Liver (tissue), 9 donors: ENCODE data around the gene PPY. TPM values are rescaled to one million over a fixed set of nuclear protein-coding genes. Genes with fewer than 3 reads are reported as not detected.

Experiments used
- DNase-seq: peaks from one replicate; pipeline ENCODE4 v3.0.0-alpha.2; 2017; ENCODE audit warnings: low spot score
- H3K27ac ChIP-seq, 2 donors: one replicate each; pipeline ENCODE4 v1.7.0; 2013; ENCODE audit warnings: inconsistent platforms in 2 of 2, low read length in 2 of 2, control low read depth in 1 of 2, low read depth in 1 of 2, mild to moderate bottlenecking in 1 of 2
- H3K27me3 ChIP-seq, 4 donors: one replicate each; pipeline versions ENCODE4 v1.6.1 to v1.7.0; 2013; ENCODE audit warnings: low read length in 3 of 4, inconsistent platforms in 1 of 4, mild to moderate bottlenecking in 1 of 4, moderate library complexity in 1 of 4; ENCODE audit not compliant: control insufficient read depth in 4 of 4, insufficient read depth in 4 of 4
- H3K36me3 ChIP-seq, 4 donors: one replicate each; pipeline versions ENCODE4 v1.6.1 to v1.7.0; 2013; ENCODE audit warnings: low read length in 3 of 4, mild to moderate bottlenecking in 3 of 4, low read depth in 1 of 4, moderate library complexity in 1 of 4; ENCODE audit not compliant: control insufficient read depth in 4 of 4, insufficient read depth in 3 of 4
- H3K4me1 ChIP-seq, 4 donors: one replicate each; pipeline versions ENCODE4 v1.6.1 to v1.7.0; 2013; ENCODE audit warnings: low read length in 3 of 4, mild to moderate bottlenecking in 3 of 4, moderate library complexity in 1 of 4; ENCODE audit not compliant: control insufficient read depth in 4 of 4, insufficient read depth in 4 of 4
- H3K4me3 ChIP-seq, 3 donors: one replicate each; pipeline versions ENCODE4 v1.6.1 to v1.7.0; 2013; ENCODE audit warnings: low read length in 3 of 3, control low read depth in 1 of 3, low read depth in 1 of 3, mild to moderate bottlenecking in 1 of 3
- H3K9ac ChIP-seq, 2 donors: one replicate each; pipeline ENCODE4 v1.7.0; 2013; ENCODE audit warnings: low read length in 2 of 2, mild to moderate bottlenecking in 2 of 2, moderate library complexity in 2 of 2, control low read depth in 1 of 2, low read depth in 1 of 2
- H3K9me3 ChIP-seq, 4 donors: one replicate each; pipeline versions ENCODE4 v1.6.1 to v1.7.0; 2013; ENCODE audit warnings: low read length in 3 of 4; ENCODE audit not compliant: control insufficient read depth in 4 of 4
- ATF3 ChIP-seq: IDR thresholded peaks from 2 replicates; pipeline ENCODE4 v1.6.1; 2016; ENCODE audit warnings: antibody characterized with exemption
- CTCF ChIP-seq: fragments of 150-350 bp; IDR thresholded peaks from 2 replicates; pipeline ENCODE4 v1.5.1; 2017; ENCODE audit warnings: improper control_type of control experiment, low read depth, low read length; ENCODE audit not compliant: missing input control
- EGR1 ChIP-seq, 2 donors: IDR thresholded peaks; 2 replicates each; pipeline ENCODE4 v1.6.1; 2016 to 2018; ENCODE audit warnings: antibody characterized with exemption in 2 of 2, low read depth in 2 of 2
- FOXA1 ChIP-seq: IDR thresholded peaks from 2 replicates; pipeline ENCODE4 v1.6.1; 2016; ENCODE audit warnings: antibody characterized with exemption
- FOXA2 ChIP-seq: IDR thresholded peaks from 2 replicates; pipeline ENCODE4 v1.6.1; 2016; ENCODE audit warnings: antibody characterized with exemption
- GABPA ChIP-seq, 2 donors: IDR thresholded peaks in 1 of 2; conservative IDR thresholded peaks in 1 of 2; 2 replicates each; pipeline ENCODE4 v1.6.1; 2016; ENCODE audit warnings: antibody characterized with exemption in 2 of 2, mild to moderate bottlenecking in 1 of 2, moderate library complexity in 1 of 2
- HNF4A ChIP-seq, 2 donors: conservative IDR thresholded peaks; 2 replicates each; pipeline ENCODE4 v1.6.1; 2016; ENCODE audit warnings: antibody characterized with exemption in 2 of 2, mild to moderate bottlenecking in 2 of 2
- HNF4G ChIP-seq: IDR thresholded peaks from 2 replicates; pipeline ENCODE4 v1.6.1; 2016; ENCODE audit warnings: antibody characterized with exemption
- JUND ChIP-seq, 2 donors: IDR thresholded peaks; 2 replicates each; pipeline ENCODE4 v1.6.1; 2016; ENCODE audit warnings: antibody characterized with exemption in 2 of 2
- NR2F2 ChIP-seq: IDR thresholded peaks from 2 replicates; pipeline ENCODE4 v1.6.1; 2016; ENCODE audit warnings: antibody characterized with exemption
- RAD21 ChIP-seq, 2 donors: IDR thresholded peaks; 2 replicates each; pipeline ENCODE4 v1.6.1; 2016; ENCODE audit warnings: antibody characterized with exemption in 2 of 2, mild to moderate bottlenecking in 2 of 2
- RXRA ChIP-seq, 2 donors: IDR thresholded peaks; 2 replicates each; pipeline ENCODE4 v1.6.1; 2017 to 2018; ENCODE audit warnings: antibody characterized with exemption in 2 of 2, mild to moderate bottlenecking in 1 of 2
- SP1 ChIP-seq: IDR thresholded peaks from 2 replicates; pipeline ENCODE4 v1.6.1; 2018; ENCODE audit warnings: antibody characterized with exemption, mild to moderate bottlenecking
- TAF1 ChIP-seq: conservative IDR thresholded peaks from 2 replicates; pipeline ENCODE4 v1.6.1; 2016; ENCODE audit warnings: antibody characterized with exemption, mild to moderate bottlenecking
- YY1 ChIP-seq: IDR thresholded peaks from 2 replicates; pipeline ENCODE4 v1.6.1; 2016; ENCODE audit warnings: antibody characterized with exemption, mild to moderate bottlenecking
- ZBTB33 ChIP-seq: IDR thresholded peaks from 2 replicates; pipeline ENCODE4 v1.6.1; 2016; ENCODE audit warnings: antibody characterized with exemption
- WGBS: extraction: QIAGEN DNeasy Blood & Tissue Kit; methylation state at CpG from one replicate; pipeline ENCODE4 v1.1.7; 2013; 5-methylcytosine and 5-hydroxymethylcytosine counted together
- polyA plus RNA-seq, 2 donors: library from polyadenylated mRNA; stranded (reverse) in 1 of 2; unstranded in 1 of 2; fragments of 200-250 nt in 1 of 2; fragments of >200 nt in 1 of 2; fragmentation: Nextera tagmentation in 1 of 2; extraction: Ambion mirVana in 1 of 2; gene quantifications; one replicate each; pipeline versions ENCODE4 v1.2.1 to v1.2.3, GENCODE V29; 2013 to 2015
- total RNA-seq, 2 donors: library from RNA; depleted of rRNA; stranded (reverse); fragments of >200 nt; gene quantifications; one replicate each; pipeline ENCODE4 v1.2.3, GENCODE V29; 2014
- TF ChIP-seq, protein P1 (sequence below): IDR thresholded peaks from 2 replicates; pipeline ENCODE4 v1.6.1; 2016; ENCODE audit warnings: antibody characterized with exemption
- TF ChIP-seq, protein P2 (sequence below): IDR thresholded peaks from 2 replicates; pipeline ENCODE4 v1.6.1; 2016; ENCODE audit warnings: antibody characterized with exemption, mild to moderate bottlenecking
- donor health status: healthy.
- donor health status: healthy.
- donor health status: healthy.
- donor health status: healthy.
- donor health status: healthy.

PPY gene
- total and polyA plus RNA-seq, 4 donors: not detected

GRCh38 chr17:43931062-43931571 is 11.2 kb downstream of the PPY start:
- no peaks in the 10 kb centered on the region for H3K36me3 ChIP-seq
- H3K27ac ChIP-seq: no peak overlapping the region
- peaks cover 7 to 16% (median 10%) of the 10 kb centered on the region in 4 donors for H3K4me1 ChIP-seq
- no peak overlapping the region for H3K9ac ChIP-seq
- TF ChIP-seq RXRA (IDR thresholded peaks at IDR 0.05) (peak; percentile 89 to 90), RAD21 (IDR thresholded peaks at IDR 0.05) (peak in 1 of 2 donors; percentile 6), GABPA (IDR thresholded peaks at IDR 0.05 in 1 of 2, conservative IDR thresholded peaks at IDR 0.05 in 1 of 2) (no peak), SP1 (peak; percentile 74), ATF3 (no peak), FOXA2 (no peak), HNF4A (conservative IDR thresholded peaks at IDR 0.05) (peak; percentile 41 to 60), YY1 (no peak), NR2F2 (no peak), JUND (IDR thresholded peaks at IDR 0.05) (no peak), HNF4G (no peak), FOXA1 (no peak), EGR1 (IDR thresholded peaks at IDR 0.05; ENCODE audit: low read depth in 2 of 2) (no peak), ZBTB33 (no peak), TAF1 (no peak), CTCF (no peak)
- TF ChIP-seq, protein P1, sequence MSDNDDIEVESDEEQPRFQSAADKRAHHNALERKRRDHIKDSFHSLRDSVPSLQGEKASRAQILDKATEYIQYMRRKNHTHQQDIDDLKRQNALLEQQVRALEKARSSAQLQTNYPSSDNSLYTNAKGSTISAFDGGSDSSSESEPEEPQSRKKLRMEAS: no peak
- TF ChIP-seq, protein P2, sequence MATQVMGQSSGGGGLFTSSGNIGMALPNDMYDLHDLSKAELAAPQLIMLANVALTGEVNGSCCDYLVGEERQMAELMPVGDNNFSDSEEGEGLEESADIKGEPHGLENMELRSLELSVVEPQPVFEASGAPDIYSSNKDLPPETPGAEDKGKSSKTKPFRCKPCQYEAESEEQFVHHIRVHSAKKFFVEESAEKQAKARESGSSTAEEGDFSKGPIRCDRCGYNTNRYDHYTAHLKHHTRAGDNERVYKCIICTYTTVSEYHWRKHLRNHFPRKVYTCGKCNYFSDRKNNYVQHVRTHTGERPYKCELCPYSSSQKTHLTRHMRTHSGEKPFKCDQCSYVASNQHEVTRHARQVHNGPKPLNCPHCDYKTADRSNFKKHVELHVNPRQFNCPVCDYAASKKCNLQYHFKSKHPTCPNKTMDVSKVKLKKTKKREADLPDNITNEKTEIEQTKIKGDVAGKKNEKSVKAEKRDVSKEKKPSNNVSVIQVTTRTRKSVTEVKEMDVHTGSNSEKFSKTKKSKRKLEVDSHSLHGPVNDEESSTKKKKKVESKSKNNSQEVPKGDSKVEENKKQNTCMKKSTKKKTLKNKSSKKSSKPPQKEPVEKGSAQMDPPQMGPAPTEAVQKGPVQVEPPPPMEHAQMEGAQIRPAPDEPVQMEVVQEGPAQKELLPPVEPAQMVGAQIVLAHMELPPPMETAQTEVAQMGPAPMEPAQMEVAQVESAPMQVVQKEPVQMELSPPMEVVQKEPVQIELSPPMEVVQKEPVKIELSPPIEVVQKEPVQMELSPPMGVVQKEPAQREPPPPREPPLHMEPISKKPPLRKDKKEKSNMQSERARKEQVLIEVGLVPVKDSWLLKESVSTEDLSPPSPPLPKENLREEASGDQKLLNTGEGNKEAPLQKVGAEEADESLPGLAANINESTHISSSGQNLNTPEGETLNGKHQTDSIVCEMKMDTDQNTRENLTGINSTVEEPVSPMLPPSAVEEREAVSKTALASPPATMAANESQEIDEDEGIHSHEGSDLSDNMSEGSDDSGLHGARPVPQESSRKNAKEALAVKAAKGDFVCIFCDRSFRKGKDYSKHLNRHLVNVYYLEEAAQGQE: peak; percentile 46
- no peak overlapping the region for H3K4me3 ChIP-seq
- WGBS: 33% methylated on average over 5 of the region's 5 CpGs
- H3K27me3 ChIP-seq: peaks cover 0 to 2% (median 0%) of the 10 kb centered on the region in 4 donors
- DNase-seq: peak; percentile 65
- no peaks in the 10 kb centered on the region for H3K9me3 ChIP-seq
